ENCODE measurements around the gene PRKRIP1.
A peak's percentile ranks its signal among the peaks of the same experiment; 100 is the strongest.

The PRKRIP1 gene

GRCh38 chr7:102417105-102417504, 20.9 kb downstream of the PRKRIP1 start:
- H3K27me3 ChIP-seq (ENCODE audit: insufficient read depth, low read depth, severe bottlenecking) = no peaks in the 10 kb centered on the region
- no peak for DNase-seq
- no peak overlapping the region for H3K4me3 ChIP-seq (ENCODE audit: low read depth, low read length)
- no peaks in the 10 kb centered on the region for H3K9me3 ChIP-seq (ENCODE audit: severe bottlenecking)
- TF ChIP-seq CTCF (IDR thresholded peaks at IDR 0.05; ENCODE audit: low read depth, low read length) = no peak
- peaks cover 64% of the 10 kb centered on the region for H3K36me3 ChIP-seq
- no peak overlapping the region for H3K27ac ChIP-seq

- no peaks in the 10 kb centered on the region for H3K9me3 ChIP-seq (ENCODE audit: severe bottlenecking)
- no peak overlapping the region for H3K4me3 ChIP-seq (ENCODE audit: low read depth, low read length)
- H3K36me3 ChIP-seq = peaks cover 55% of the 10 kb centered on the region
- DNase-seq = no peak
- no peaks in the 10 kb centered on the region for H3K27me3 ChIP-seq (ENCODE audit: insufficient read depth, low read depth, severe bottlenecking)
- TF ChIP-seq CTCF (IDR thresholded peaks at IDR 0.05; ENCODE audit: low read depth, low read length) = no peak
- no peak overlapping the region for H3K27ac ChIP-seq
These were observed 22.4 kb downstream of the PRKRIP1 start for GRCh38 chr7:102418592-102418991.

GRCh38 chr7:102421706-102422240, 25.6 kb downstream of the PRKRIP1 start:
- Histone ChIP-seq H3K4me3 (ENCODE audit: low read depth, low read length) (no peak overlapping the region), H3K9me3 (ENCODE audit: severe bottlenecking) (no peaks in the 10 kb centered on the region), H3K27ac (no peak overlapping the region), H3K27me3 (ENCODE audit: insufficient read depth, low read depth, severe bottlenecking) (no peaks in the 10 kb centered on the region), H3K36me3 (peaks cover 50% of the 10 kb centered on the region)
- DNase-seq = no peak
- TF ChIP-seq CTCF (IDR thresholded peaks at IDR 0.05; ENCODE audit: low read depth, low read length) = no peak

GRCh38 chr7:102424129-102424551, 28.0 kb downstream of the PRKRIP1 start:
- peaks cover 56% of the 10 kb centered on the region for H3K36me3 ChIP-seq
- H3K27me3 ChIP-seq (ENCODE audit: insufficient read depth, low read depth, severe bottlenecking) = no peaks in the 10 kb centered on the region
- no peaks in the 10 kb centered on the region for H3K9me3 ChIP-seq (ENCODE audit: severe bottlenecking)
- peak overlapping the region; percentile 90 for H3K27ac ChIP-seq
- peak; percentile 93 for DNase-seq
- no peak for TF ChIP-seq CTCF (IDR thresholded peaks at IDR 0.05; ENCODE audit: low read depth, low read length)
- no peak overlapping the region for H3K4me3 ChIP-seq (ENCODE audit: low read depth, low read length)

- H3K4me3 ChIP-seq (ENCODE audit: low read depth, low read length) = no peak overlapping the region
- no peaks in the 10 kb centered on the region for H3K27me3 ChIP-seq (ENCODE audit: insufficient read depth, low read depth, severe bottlenecking)
- H3K9me3 ChIP-seq (ENCODE audit: severe bottlenecking) = no peaks in the 10 kb centered on the region
- no peak for DNase-seq
- peak overlapping the region; percentile 90 for H3K27ac ChIP-seq
- no peak for TF ChIP-seq CTCF (IDR thresholded peaks at IDR 0.05; ENCODE audit: low read depth, low read length)
- H3K36me3 ChIP-seq = peaks cover 55% of the 10 kb centered on the region
These were observed 28.6 kb downstream of the PRKRIP1 start for GRCh38 chr7:102424787-102425218.

- Histone ChIP-seq H3K27ac (peak overlapping the region; percentile 90), H3K36me3 (peaks cover 46% of the 10 kb centered on the region), H3K27me3 (ENCODE audit: insufficient read depth, low read depth, severe bottlenecking) (no peaks in the 10 kb centered on the region), H3K4me3 (ENCODE audit: low read depth, low read length) (no peak overlapping the region), H3K9me3 (ENCODE audit: severe bottlenecking) (no peaks in the 10 kb centered on the region)
- TF ChIP-seq CTCF (IDR thresholded peaks at IDR 0.05; ENCODE audit: low read depth, low read length) = no peak
- peak; percentile 97 for DNase-seq
These were observed 29.6 kb downstream of the PRKRIP1 start for GRCh38 chr7:102425639-102426267.
